CD4-positive, alpha-beta T cell treated with Interleukin-6 for 4 hours (primary cell): Measurements from ENCODE around the gene UNC119.

Source experiments
- DNase-seq: peaks from one replicate; pipeline ENCODE4 v3.0.0-alpha.2; 2020; ENCODE audit warnings: mixed read lengths

Gene UNC119

DNA sequence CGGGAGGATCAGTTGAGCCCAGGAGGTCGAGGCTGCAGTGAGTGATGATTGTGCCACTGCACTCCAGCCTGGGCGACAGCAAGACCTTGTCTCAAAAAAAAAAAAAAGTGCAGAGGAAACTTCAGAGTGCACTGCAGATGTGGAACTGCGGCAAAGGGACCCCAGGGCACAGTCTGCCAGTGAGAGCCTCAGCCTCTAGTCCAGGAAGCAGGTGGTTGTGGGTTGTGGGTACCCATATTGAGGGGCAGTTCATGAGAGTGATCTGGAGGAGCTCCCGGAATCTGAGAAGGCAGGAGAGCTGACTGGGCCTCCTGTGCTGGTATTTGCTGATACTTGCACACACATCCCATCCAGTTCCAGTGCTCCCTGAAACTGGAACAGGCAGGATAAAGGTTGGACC is 33.2 kb downstream of the UNC119 start:
- DNase-seq, result no peak

DNA sequence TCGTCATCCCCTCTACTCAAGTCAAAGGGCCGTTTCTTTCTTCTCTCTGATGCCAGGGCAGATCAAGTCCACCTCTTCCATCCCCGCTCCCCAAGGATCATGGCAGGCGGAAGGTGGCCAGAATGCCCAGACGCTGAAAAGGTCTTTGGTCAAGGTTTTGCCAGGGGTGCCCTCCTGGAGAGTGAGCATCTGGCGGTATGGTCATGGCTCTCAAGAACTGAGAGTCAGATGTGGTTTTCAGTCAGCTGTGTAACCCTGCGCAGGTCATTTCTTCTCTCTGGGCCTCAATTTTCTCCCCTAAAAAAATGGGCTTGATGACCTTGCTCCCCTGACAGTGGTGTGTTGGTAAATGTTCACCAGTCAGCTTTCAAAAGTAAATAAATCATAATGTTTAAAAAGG is 33.8 kb downstream of the UNC119 start:
- DNase-seq, result no peak

DNA sequence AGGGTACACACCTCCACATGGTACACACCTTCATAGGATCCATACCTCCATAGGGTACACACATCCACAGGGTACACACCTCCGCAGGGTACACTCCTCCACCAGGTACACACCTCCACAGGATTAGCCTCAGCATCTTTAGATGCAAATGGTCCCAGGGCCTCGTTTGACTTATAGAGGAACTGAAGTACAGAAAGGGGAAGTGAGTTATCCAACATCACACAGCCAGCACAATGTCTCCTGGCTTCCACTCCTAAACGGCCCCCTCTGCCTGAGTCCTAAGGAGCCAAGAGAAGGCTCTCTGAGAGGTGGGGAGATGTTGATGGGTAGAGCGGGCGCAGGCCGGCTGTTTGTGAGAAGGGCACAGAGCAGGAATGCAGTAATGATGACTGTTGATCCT is 34.3 kb downstream of the UNC119 start:
- DNase-seq, result no peak

DNA sequence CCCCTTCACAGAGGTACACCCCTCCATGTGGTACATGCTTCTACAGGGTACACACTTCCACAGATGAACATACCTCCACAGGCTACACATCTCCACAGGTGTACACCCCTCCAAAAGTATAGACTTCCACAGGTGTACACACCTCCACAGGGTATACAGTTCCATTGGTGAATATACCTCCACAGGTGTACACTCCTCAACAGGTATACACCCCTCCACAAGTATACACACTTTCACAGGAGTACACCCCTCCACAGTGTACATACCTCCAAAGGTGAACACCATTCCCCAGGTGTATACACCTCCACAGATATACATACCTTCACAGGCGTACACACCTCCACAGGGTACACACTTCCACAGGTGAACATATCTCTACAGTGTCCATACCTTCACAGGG is 36.9 kb downstream of the UNC119 start:
- DNase-seq, result no peak

DNA sequence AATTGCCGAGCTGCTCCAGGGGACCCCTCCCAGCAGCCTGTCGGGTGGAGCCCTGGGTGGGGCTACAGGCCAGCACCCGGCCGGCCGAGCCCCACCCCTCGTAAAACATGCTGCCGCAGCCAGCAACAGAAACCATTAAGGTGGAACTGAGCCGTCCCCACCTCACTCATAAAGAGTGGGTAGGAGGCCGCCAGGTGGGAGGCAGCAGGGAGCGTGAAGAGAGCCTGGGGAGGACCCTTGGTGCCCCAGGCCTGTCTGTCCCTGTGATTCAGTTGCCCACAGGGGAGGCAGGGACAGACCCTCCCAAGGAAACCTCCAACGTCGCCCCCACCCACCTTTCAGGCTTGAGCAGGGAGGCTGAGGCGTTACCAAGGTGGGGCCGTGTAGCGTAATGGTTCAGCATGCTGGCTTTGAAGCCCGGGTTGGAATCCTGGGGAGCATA is 37.8 kb downstream of the UNC119 start:
- no peak for DNase-seq

DNA sequence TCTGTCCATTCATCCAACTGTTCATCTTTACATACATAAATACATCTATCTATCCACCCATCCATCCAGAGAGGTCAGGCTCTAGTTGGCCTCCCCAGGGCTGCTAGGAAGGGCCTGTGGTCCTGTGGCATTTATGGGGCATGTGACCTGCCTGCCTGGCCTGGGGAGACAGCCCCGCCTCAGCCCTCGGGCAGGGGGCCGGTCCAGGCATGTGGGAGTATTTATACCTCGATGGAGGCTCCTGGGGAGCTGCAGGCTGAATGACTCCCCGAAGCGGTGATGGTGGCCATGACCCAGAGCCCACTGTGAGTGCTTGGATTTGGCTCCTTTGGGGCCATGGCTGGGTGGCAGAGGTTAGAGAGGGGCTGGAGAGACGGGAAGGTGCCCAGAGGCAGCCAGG is 38.9 kb downstream of the UNC119 start:
- DNase-seq, result no peak

DNA sequence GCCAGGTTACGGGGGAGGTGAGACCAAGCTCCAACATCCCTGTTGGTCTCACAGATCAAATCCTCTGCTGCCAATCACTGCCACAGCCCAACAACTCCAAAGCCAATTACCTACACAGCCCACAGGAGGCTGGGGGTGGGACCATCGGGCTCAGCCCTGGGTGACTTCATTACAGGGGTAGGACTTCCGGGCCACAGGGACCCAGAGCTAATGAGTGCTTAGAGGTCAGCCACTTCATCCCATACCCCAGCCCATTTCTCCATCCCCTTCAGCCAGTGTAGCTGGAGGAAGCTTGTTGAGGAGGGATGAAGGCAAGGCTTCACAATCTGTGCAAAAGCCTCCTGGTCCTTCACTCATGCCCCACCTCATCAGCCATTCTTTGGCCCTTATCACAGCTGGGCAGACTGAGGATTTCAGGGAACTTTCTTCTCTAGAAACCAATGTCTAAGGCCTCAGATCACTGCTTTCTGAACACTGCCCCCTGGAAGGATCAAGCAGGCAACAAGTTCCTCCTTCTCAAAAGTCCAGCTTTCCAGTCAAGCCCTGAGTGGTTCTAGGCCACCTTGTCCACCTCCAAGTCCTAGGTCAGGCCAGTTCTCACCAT is 40.5 kb downstream of the UNC119 start:
- no peak for DNase-seq

DNA sequence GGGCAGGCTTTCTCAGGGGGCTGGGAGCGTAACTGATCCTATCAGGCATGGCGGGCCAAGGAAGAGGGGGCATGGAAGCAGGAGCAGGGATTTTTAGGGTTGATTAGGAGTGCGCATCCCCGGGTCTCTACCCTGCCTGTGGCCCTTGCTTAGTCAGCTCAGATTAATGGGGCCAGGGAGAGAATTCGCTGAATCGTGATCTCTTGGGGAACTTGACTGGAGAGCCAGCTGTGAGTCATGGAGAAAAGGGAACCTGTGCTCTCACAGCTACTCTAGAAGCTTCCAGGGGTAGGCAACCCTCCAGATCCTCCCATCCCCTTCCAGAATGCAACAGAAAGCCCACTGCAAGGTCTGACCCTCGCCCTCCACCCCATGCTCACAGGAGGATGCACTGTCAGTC is 42.6 kb downstream of the UNC119 start:
- DNase-seq, result no peak

DNA sequence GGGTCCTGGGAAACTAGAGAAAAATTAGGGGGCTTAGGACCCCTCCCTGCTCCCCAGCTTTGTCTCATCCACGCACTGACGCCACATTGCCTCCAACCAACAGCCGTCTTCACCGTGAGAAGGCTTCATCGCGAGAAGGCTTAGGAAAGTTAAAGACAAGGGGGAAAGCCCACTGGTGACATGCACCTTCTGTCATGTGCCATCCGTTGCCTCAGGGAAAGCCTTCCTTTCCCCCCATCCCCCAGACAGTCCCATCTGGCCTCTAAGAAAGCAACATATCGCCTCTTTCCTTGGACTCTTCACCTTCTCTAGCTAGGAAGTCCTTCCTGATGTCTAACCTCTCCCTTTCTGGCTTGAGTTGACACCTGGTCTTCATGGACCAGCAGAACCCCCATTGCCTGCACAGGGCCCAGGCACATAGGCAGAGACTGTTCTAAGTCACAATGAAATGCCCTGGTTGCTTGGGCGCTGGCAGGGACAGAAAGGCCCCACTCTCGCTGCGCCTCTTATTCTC is 44.2 kb downstream of the UNC119 start:
- no peak for DNase-seq

DNA sequence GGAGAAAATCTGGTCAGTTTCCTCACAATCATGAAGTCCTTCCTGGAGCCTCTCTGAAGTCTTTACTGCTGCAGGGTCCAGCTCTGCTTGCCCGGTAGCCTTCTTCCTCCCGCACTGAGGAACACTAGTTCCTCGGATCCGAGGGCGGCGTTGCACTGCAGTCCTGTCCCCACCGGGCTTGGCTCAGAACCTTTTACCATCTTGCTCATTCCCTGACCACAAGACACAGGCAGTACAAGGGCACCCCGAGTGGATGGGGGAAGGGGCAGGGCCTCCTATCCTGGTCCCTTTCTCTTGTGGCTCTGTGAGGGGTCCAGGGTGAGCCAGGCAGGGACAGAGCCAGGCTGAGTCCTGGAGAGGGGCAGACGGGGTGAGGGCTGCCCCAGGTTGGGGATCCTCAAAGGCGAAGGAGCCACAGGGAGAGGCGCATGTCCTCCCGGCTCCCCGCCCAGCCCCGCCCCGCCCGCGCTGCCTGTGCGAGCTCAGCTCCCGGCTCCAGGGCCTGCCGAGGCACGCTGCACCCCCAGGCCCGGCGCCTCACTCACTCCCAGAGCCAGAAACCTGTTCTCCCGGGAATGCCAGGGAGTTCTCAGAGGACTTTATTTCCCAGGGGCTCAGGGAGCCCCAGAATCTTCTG is 44.7 kb downstream of the UNC119 start:
- no peak for DNase-seq

DNA sequence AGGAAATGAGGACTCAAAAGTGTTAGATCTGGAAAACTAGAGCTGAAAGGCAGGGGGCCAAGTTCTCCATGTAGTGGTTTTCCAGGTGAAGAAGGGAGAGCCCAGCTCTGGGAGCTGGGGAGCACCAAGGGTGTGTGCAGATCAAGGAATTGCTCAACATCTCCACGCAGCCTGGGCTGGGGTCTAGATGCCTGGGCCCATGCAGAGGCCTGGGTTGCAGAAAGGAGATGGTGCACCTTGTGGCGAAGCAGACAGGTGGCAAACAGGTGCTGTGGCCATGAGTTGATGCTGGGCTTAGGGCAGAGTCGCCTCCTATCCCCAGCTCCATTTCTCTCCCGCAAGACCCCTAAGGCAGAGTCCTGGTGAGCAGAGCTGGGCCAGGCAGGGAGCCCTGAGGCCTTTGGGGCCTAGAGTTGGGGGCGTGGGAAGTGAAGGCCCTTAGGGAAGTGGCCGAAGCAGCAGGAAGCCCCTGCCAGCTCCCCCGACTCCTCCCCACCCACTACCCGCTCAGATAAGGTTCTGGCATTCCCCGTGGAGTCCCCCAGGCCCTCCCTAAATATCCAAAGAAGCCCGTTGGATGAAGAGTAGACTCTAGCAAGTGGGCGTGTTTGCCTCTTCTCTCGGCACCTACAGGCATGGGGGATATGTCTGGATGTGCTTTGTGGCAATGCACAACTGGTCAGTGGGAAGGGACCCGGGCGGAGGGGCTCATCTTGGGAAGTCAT is 45.5 kb downstream of the UNC119 start:
- no peak for DNase-seq

DNA sequence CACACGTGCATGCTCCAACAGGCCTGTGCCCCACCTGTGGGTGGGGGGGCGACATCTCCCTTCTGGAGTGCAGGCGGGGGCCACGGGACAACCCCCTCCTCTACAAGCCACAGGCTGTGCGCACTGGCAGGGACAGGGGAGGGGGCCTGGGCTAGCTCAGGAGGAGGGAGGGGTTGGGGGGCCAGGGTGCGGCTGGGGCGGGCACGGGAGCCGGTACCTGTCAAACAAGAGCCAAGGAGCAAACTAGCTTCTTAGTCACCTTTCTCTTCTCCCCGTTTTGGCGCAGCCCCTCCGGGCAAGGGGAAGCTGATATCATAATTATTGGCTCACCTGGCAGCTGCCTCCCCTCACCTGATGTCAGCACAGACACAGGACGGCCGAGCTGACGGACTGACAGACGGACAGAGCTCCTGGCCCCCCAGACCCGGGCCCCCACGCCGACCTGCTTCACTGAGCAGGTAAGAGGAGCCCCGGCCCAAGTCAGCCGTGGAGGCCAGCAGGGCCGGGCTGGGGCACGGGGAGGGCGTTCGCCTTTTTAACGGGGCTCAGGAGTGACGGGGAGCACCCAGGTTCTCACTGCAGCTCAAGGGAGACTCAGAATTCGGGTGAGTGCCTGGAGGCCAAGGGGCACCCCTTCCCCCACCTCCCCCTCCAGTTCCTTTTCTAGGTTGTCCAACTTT is 46.3 kb downstream of the UNC119 start, which contains the start of gene FOXN1:
Gene FOXN1 (plus strand): TSS at position 363 of the 680 bp plus-strand sequence. CDS start 17,622 bp downstream, outside the sequence.
- DNase-seq, result no peak

DNA sequence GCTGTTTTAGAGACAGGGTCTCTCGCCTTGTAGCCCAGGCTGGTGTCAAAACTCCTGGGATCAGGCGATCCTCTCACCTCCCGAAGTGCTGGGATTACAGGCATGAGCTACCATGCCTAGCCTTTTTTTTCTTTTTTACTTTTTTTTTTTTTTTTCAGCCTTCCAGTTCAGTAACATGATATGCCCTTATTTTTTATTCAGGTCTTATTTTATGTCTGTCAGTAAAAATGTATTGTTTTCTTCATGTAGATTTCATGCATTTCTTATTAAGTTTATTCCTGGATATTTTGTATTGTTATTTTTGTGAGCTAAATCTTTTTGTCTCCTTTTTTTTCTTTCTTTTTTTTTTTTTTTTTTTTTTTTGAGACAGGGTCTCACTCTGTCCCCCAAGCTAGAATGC is 49.0 kb downstream of the UNC119 start:
- no peak for DNase-seq

DNA sequence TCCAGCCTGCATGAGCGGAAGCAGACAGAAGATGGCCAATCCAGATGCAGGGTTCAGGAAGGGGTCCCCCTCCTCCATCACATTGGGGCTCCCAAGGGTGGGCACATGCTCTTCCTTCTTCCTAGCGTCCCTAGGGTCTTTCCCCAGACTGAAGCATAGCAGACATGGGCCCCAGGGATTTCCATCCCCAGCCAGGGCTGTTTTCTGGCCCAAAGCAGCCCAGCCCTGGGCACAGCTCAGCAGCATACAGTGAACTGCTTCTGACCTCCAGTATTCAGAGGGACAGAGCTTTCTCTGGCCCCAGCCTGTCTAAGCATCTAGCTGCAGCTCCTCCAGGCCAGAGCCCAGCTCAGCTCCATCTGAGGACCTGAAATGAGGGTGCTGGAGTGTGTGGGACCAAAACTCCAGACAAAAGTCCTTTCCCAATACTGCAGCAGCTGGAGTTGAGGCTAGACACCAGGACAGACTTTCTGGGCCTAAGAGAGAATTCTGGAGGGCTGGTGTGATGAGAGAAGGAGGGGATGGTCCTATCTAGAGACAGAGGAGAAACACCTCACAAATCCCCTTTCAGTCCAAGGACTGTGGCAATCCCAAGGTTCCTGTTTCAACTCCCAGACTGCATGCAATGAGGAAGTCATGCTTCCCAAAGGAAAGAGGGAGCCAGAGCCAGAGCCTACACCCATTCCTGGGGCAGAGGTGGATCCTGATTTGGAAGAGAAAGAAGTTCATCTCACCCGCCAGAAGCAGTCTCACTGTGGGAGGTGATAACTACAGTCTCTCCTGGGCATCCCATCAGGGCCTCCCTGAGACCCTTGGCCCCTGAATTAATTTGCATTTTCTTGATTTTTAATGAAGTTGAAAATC is 50.8 kb downstream of the UNC119 start:
- no peak for DNase-seq

DNA sequence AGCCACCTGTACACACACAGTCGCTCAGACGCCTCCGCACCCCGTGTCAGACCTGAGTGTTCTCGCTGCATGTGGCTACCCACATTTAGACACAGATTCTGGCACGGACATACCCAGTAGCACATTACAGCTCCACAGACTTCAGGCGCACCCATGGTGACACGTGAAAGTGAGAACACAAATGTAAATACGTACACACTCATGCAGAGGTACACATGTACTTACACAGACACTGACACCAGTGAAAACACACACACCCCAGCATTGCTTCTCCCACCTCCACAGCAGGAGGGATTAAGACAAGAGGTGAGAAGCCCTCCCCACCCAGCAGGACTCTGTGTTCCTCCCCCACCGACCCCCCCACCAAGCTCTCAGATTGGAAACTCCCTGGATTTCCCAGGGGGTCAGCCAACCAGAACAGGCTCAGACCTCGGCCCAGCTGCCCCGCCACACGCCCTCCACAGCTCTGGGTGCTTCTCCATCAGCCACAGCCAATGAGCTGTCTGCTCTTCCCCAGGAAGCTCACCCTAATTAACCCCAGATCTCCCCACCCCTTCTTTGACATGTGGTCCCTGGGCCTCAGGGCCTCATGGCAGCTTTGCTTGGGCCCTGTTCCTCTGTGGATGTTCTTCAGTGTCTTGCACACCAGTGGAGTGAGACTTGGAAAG is 51.6 kb downstream of the UNC119 start:
- DNase-seq, result no peak

DNA sequence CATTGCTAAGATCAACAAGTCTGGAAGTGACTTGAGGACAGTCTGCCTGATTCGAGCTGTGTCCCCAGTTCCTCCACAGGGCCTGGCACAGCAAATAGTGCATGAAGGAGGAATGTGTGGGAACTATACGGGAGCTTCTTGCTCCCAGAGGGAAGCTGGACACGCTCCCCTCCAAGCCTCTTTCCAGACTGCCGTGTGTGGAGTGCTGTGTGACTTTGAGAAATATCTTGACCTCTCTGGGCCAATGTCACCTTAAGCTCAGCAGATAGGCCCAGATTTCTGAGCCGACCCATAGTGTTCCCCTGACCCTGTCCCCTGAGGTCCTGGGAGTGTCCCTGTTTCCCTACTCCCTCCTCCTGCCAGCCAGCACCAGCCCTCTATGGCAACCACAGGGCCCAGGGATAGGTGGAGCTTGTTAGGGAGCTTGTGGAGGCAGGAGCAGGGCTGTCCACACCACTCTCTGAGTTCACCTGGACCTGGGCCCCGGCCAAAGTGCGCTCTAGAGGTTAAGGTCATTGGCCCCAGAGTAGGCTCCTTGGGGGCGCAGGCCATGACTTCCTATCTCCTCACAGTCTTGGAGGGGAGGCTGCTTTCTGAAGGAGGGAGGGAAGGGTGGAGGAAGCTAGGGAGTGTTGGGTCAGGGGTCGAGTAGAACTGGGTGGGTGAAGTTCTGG is 52.6 kb downstream of the UNC119 start:
- no peak for DNase-seq

DNA sequence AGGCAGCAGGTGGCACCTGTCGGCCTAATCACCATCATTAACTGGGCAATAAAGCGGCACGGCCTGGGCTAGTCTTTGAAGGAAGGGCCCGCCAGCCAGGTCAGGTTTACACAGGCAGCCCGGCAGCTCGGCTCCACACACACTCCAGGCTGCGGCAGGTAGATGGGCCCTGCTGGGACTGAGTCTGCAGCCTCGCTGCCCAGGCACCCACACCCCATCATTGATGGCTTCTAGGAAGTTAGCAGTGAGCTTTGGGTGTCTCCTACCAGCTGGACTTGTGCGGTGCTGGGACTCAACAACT is 53.1 kb downstream of the UNC119 start:
- DNase-seq, result no peak

DNA sequence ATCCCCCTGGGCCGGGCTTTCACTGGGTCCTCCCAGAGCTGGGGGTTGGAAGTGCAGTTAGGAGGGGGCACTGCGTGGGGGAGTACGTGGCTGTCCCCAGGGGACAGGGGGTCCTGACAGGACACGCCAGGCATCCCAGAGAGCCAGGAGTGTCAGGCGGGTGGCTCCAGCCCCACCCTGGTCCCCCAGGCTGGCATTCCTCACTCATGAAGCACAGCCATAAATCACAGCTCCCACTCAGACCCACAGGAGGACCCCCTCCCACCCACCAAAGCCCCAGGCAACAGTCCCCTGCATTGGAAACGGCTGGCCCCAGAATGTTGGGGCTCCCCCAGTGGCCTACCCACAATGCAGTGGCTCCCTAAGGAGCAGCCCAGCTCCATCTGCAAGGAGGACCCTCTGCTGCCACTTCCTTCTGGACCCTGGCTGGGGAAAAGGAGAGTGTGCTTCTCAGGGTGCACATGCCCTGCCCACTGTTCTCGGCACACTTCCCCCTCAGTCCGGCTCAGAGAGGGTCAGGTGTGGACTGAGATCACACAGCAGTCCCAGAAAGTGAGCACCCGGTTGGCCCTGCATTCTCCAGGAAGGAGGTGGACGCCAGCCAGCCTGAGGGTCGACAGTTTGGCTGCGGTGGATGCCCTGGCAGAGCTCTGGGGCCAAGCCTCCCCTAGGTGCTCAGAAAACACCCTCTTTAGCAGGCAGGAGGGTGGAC is 53.6 kb downstream of the UNC119 start:
- no peak for DNase-seq

DNA sequence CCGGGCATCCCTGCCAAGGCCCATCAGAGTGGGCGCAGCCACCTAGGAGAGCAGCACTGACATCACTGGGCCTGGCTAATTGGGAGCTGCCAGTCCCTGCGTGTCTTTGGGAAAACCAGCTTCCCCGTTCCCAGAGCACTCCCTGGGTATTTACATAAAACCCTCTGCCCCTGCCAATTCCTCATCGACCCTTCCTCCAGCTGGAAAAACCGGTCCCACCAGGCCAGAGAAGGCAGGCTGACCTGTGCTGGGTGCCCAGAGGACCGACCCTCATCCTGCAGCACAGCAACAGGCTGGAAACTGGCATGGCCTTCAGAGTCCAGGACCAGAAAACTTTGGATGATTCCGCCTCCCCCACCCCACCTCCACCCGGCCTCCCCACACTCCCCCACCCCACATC is 54.5 kb downstream of the UNC119 start:
- DNase-seq, result no peak
